ENCODE measurements around the gene TCEA3.

TCEA3 gene

GRCh38 chr1:23451441-23451840 is 26.9 kb upstream of the TCEA3 start:
- H2BK15ac ChIP-seq (ENCODE audit: low read depth, poor library complexity, severe bottlenecking): no peak overlapping the region
- no peak overlapping the region for H2AFZ ChIP-seq (ENCODE audit: low read depth, low read length)
- H2BK12ac ChIP-seq (ENCODE audit: low read length in 2 of 2): no peak overlapping the region
- peaks cover 41 to 90% of the 10 kb centered on the region in 2 experiments for H3K36me3 ChIP-seq (ENCODE audit: control insufficient read depth in 1 of 2, insufficient read depth in 2 of 2, low read depth in 1 of 2, low read length in 2 of 2)
- H3K4me3 ChIP-seq (ENCODE audit: insufficient read depth in 1 of 2, low read depth in 1 of 2, low read length in 2 of 2): no peak overlapping the region
- H4K8ac ChIP-seq (ENCODE audit: low read length): no peak overlapping the region
- no peak overlapping the region for H3K14ac ChIP-seq (ENCODE audit: low read length in 2 of 2)
- no CpG with 5 or more reads among the region's 1 CpG for WGBS
- no peak overlapping the region for H3K4me2 ChIP-seq (ENCODE audit: low read length, poor library complexity, severe bottlenecking)
- H2AK5ac ChIP-seq (ENCODE audit: low read length, severe bottlenecking): no peak overlapping the region
- H3K18ac ChIP-seq (ENCODE audit: low read depth in 1 of 2, low read length in 2 of 2): no peak overlapping the region
- H2BK120ac ChIP-seq (ENCODE audit: low read depth, low read length): no peak overlapping the region
- H3K4ac ChIP-seq (ENCODE audit: low read depth in 1 of 2, low read length in 2 of 2): no peak overlapping the region
- no peak overlapping the region for H3K23ac ChIP-seq (ENCODE audit: low read length in 2 of 2)
- no peak overlapping the region for H2BK5ac ChIP-seq (ENCODE audit: low read depth, low read length, poor library complexity, severe bottlenecking)
- peaks cover 2% of the 10 kb centered on the region for H3K4me1 ChIP-seq (ENCODE audit: control insufficient read depth, insufficient read depth, low read depth, low read length)
- no peaks in the 10 kb centered on the region for H3K27me3 ChIP-seq (ENCODE audit: control insufficient read depth in 1 of 2, insufficient read depth in 1 of 2, low read length in 2 of 2)
- no peak overlapping the region for H4K91ac ChIP-seq (ENCODE audit: low read length)
- no peak overlapping the region for H3K27ac ChIP-seq (ENCODE audit: low read length, poor library complexity, severe bottlenecking)
- DNase-seq: no peak
- H3K9ac ChIP-seq (ENCODE audit: low read length): no peak overlapping the region
- no peaks in the 10 kb centered on the region for H3K9me3 ChIP-seq (ENCODE audit: control insufficient read depth, low read length)
- H3K79me1 ChIP-seq (replicated peaks; ENCODE audit: low read length, poor library complexity, severe bottlenecking): no peaks in the 10 kb centered on the region

GRCh38 chr1:23450894-23451293 is 26.3 kb upstream of the TCEA3 start:
- peaks cover 2% of the 10 kb centered on the region for H3K4me1 ChIP-seq (ENCODE audit: control insufficient read depth, insufficient read depth, low read depth, low read length)
- no peak for DNase-seq
- H2BK5ac ChIP-seq (ENCODE audit: low read depth, low read length, poor library complexity, severe bottlenecking): no peak overlapping the region
- no peak overlapping the region for H2AK5ac ChIP-seq (ENCODE audit: low read length, severe bottlenecking)
- H2BK15ac ChIP-seq (ENCODE audit: low read depth, poor library complexity, severe bottlenecking): no peak overlapping the region
- no peak overlapping the region for H3K4me2 ChIP-seq (ENCODE audit: low read length, poor library complexity, severe bottlenecking)
- WGBS: 95% methylated on average over 4 of the region's 4 CpGs
- H3K9me3 ChIP-seq (ENCODE audit: control insufficient read depth, low read length): no peaks in the 10 kb centered on the region
- H4K91ac ChIP-seq (ENCODE audit: low read length): no peak overlapping the region
- no peaks in the 10 kb centered on the region for H3K79me1 ChIP-seq (replicated peaks; ENCODE audit: low read length, poor library complexity, severe bottlenecking)
- H4K8ac ChIP-seq (ENCODE audit: low read length): no peak overlapping the region
- no peak overlapping the region for H2BK120ac ChIP-seq (ENCODE audit: low read depth, low read length)
- no peak overlapping the region for H3K4ac ChIP-seq (ENCODE audit: low read depth in 1 of 2, low read length in 2 of 2)
- no peak overlapping the region for H3K27ac ChIP-seq (ENCODE audit: low read length, poor library complexity, severe bottlenecking)
- no peaks in the 10 kb centered on the region for H3K27me3 ChIP-seq (ENCODE audit: control insufficient read depth in 1 of 2, insufficient read depth in 1 of 2, low read length in 2 of 2)
- no peak overlapping the region for H3K14ac ChIP-seq (ENCODE audit: low read length in 2 of 2)
- H2BK12ac ChIP-seq (ENCODE audit: low read length in 2 of 2): no peak overlapping the region
- H3K4me3 ChIP-seq (ENCODE audit: insufficient read depth in 1 of 2, low read depth in 1 of 2, low read length in 2 of 2): no peak overlapping the region
- H3K36me3 ChIP-seq (ENCODE audit: control insufficient read depth in 1 of 2, insufficient read depth in 2 of 2, low read depth in 1 of 2, low read length in 2 of 2): peaks cover 41 to 84% of the 10 kb centered on the region in 2 experiments
- H3K23ac ChIP-seq (ENCODE audit: low read length in 2 of 2): no peak overlapping the region
- no peak overlapping the region for H3K9ac ChIP-seq (ENCODE audit: low read length)
- no peak overlapping the region for H3K18ac ChIP-seq (ENCODE audit: low read depth in 1 of 2, low read length in 2 of 2)
- no peak overlapping the region for H2AFZ ChIP-seq (ENCODE audit: low read depth, low read length)

DNA sequence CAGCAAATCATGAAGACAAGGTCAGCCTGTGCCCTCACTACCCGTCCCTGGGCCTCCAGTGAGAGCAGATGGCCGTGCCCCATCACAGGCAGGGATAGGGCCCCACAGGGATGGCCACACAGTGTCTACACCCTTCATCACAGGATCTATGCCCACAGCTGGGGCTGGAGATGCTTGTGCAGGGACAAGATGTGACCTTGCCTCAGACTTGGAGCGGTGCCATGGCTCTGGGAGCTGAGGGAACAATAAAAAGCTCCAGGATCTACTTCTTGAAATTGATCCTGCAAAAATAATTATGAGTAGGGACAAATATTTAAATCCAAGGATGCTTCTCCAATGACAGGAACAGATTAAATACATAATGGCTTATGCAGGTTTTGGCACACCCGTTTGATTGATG is 25.4 kb upstream of the TCEA3 start:
- Histone ChIP-seq H3K23ac (ENCODE audit: low read length in 2 of 2) (no peak overlapping the region), H2BK15ac (ENCODE audit: low read depth, poor library complexity, severe bottlenecking) (no peak overlapping the region), H3K4me2 (ENCODE audit: low read length, poor library complexity, severe bottlenecking) (no peak overlapping the region), H3K4ac (ENCODE audit: low read depth in 1 of 2, low read length in 2 of 2) (no peak overlapping the region), H2BK12ac (ENCODE audit: low read length in 2 of 2) (peak overlapping the region in 1 of 2 experiments; percentile 32), H3K18ac (ENCODE audit: low read depth in 1 of 2, low read length in 2 of 2) (no peak overlapping the region), H3K36me3 (ENCODE audit: control insufficient read depth in 1 of 2, insufficient read depth in 2 of 2, low read depth in 1 of 2, low read length in 2 of 2) (peaks cover 33 to 75% of the 10 kb centered on the region in 2 experiments), H4K91ac (ENCODE audit: low read length) (no peak overlapping the region), H2BK5ac (ENCODE audit: low read depth, low read length, poor library complexity, severe bottlenecking) (no peak overlapping the region), H2AFZ (ENCODE audit: low read depth, low read length) (no peak overlapping the region), H4K8ac (ENCODE audit: low read length) (no peak overlapping the region), H3K4me3 (ENCODE audit: insufficient read depth in 1 of 2, low read depth in 1 of 2, low read length in 2 of 2) (no peak overlapping the region), H3K79me1 (replicated peaks; ENCODE audit: low read length, poor library complexity, severe bottlenecking) (no peaks in the 10 kb centered on the region), H3K14ac (ENCODE audit: low read length in 2 of 2) (no peak overlapping the region), H2AK5ac (ENCODE audit: low read length, severe bottlenecking) (no peak overlapping the region), H3K9ac (ENCODE audit: low read length) (no peak overlapping the region), H2BK120ac (ENCODE audit: low read depth, low read length) (no peak overlapping the region), H3K9me3 (ENCODE audit: control insufficient read depth, low read length) (no peaks in the 10 kb centered on the region), H3K4me1 (ENCODE audit: control insufficient read depth, insufficient read depth, low read depth, low read length) (peaks cover 2% of the 10 kb centered on the region), H3K27me3 (ENCODE audit: control insufficient read depth in 1 of 2, insufficient read depth in 1 of 2, low read length in 2 of 2) (no peaks in the 10 kb centered on the region), H3K27ac (ENCODE audit: low read length, poor library complexity, severe bottlenecking) (no peak overlapping the region)
- WGBS: 89% methylated on average over 2 of the region's 4 CpGs
- no peak for DNase-seq

GRCh38 chr1:23449306-23449705 is 24.8 kb upstream of the TCEA3 start:
- no peak overlapping the region for H2BK120ac ChIP-seq (ENCODE audit: low read depth, low read length)
- H3K4me3 ChIP-seq (ENCODE audit: insufficient read depth in 1 of 2, low read depth in 1 of 2, low read length in 2 of 2): no peak overlapping the region
- H2AFZ ChIP-seq (ENCODE audit: low read depth, low read length): no peak overlapping the region
- no peaks in the 10 kb centered on the region for H3K9me3 ChIP-seq (ENCODE audit: control insufficient read depth, low read length)
- no peak overlapping the region for H2BK5ac ChIP-seq (ENCODE audit: low read depth, low read length, poor library complexity, severe bottlenecking)
- no peak for DNase-seq
- no peak overlapping the region for H3K18ac ChIP-seq (ENCODE audit: low read depth in 1 of 2, low read length in 2 of 2)
- H3K4ac ChIP-seq (ENCODE audit: low read depth in 1 of 2, low read length in 2 of 2): no peak overlapping the region
- WGBS: 99% methylated on average over 6 of the region's 6 CpGs
- H3K4me1 ChIP-seq (ENCODE audit: control insufficient read depth, insufficient read depth, low read depth, low read length): peaks cover 2% of the 10 kb centered on the region
- H3K23ac ChIP-seq (ENCODE audit: low read length in 2 of 2): no peak overlapping the region
- H3K27me3 ChIP-seq (ENCODE audit: control insufficient read depth in 1 of 2, insufficient read depth in 1 of 2, low read length in 2 of 2): no peaks in the 10 kb centered on the region
- no peak overlapping the region for H3K9ac ChIP-seq (ENCODE audit: low read length)
- peaks cover 30 to 68% of the 10 kb centered on the region in 2 experiments for H3K36me3 ChIP-seq (ENCODE audit: control insufficient read depth in 1 of 2, insufficient read depth in 2 of 2, low read depth in 1 of 2, low read length in 2 of 2)
- H3K27ac ChIP-seq (ENCODE audit: low read length, poor library complexity, severe bottlenecking): no peak overlapping the region
- H4K91ac ChIP-seq (ENCODE audit: low read length): no peak overlapping the region
- no peaks in the 10 kb centered on the region for H3K79me1 ChIP-seq (replicated peaks; ENCODE audit: low read length, poor library complexity, severe bottlenecking)
- no peak overlapping the region for H2BK12ac ChIP-seq (ENCODE audit: low read length in 2 of 2)
- no peak overlapping the region for H2BK15ac ChIP-seq (ENCODE audit: low read depth, poor library complexity, severe bottlenecking)
- no peak overlapping the region for H3K4me2 ChIP-seq (ENCODE audit: low read length, poor library complexity, severe bottlenecking)
- no peak overlapping the region for H2AK5ac ChIP-seq (ENCODE audit: low read length, severe bottlenecking)
- no peak overlapping the region for H3K14ac ChIP-seq (ENCODE audit: low read length in 2 of 2)
- no peak overlapping the region for H4K8ac ChIP-seq (ENCODE audit: low read length)

Measured in mesenchymal stem cell (in vitro differentiated cells and primary cell).